NK-92 (cell line): Measurements from ENCODE around the gene PVALEF.

Source experiments
- DNase-seq: peaks from one replicate; lab custom pipeline; 2025; ENCODE audit not compliant: unreplicated experiment; lab: John Stamatoyannopoulos, UW

PVALEF gene

GRCh38 chr17:81180836-81181810 is 15.8 kb downstream of the PVALEF start:
- no peak for DNase-seq

- DNase-seq = no peak
These were observed 16.5 kb downstream of the PVALEF start for GRCh38 chr17:81181811-81182185.

GRCh38 chr17:81182596-81182995 is 17.3 kb downstream of the PVALEF start:
- DNase-seq = no peak

GRCh38 chr17:81183316-81183715 is 18.0 kb downstream of the PVALEF start:
- DNase-seq = no peak

- DNase-seq = no peak
These were observed 18.5 kb downstream of the PVALEF start for GRCh38 chr17:81183807-81184206.

GRCh38 chr17:81184555-81184954 is 19.2 kb downstream of the PVALEF start:
- no peak for DNase-seq

- no peak for DNase-seq
These were observed 20.9 kb downstream of the PVALEF start for GRCh38 chr17:81186203-81186602.

- no peak for DNase-seq
These were observed 21.8 kb downstream of the PVALEF start for GRCh38 chr17:81187120-81187519.

GRCh38 chr17:81187586-81188490 is 22.5 kb downstream of the PVALEF start:
- DNase-seq = no peak

- no peak for DNase-seq
These were observed 23.2 kb downstream of the PVALEF start for GRCh38 chr17:81188491-81188840.

- no peak for DNase-seq
These were observed 23.7 kb downstream of the PVALEF start for GRCh38 chr17:81189016-81189415.

- DNase-seq = no peak
These were observed 24.6 kb downstream of the PVALEF start for GRCh38 chr17:81189670-81190530.

- no peak for DNase-seq
These were observed 25.3 kb downstream of the PVALEF start for GRCh38 chr17:81190591-81190990.

GRCh38 chr17:81191116-81191515 is 25.8 kb downstream of the PVALEF start:
- no peak for DNase-seq

GRCh38 chr17:81191646-81192045 is 26.3 kb downstream of the PVALEF start:
- DNase-seq = no peak

GRCh38 chr17:81192386-81193050 is 27.2 kb downstream of the PVALEF start:
- DNase-seq = no peak

- no peak for DNase-seq
These were observed 27.7 kb downstream of the PVALEF start for GRCh38 chr17:81193051-81193410.

GRCh38 chr17:81193470-81194224 is 28.3 kb downstream of the PVALEF start:
- no peak for DNase-seq

- DNase-seq = no peak
These were observed 29.0 kb downstream of the PVALEF start for GRCh38 chr17:81194225-81194760.
